GM19043 (cell line): ENCODE data around the gene PACRG.
"Not testable (repeated sequence)": the region's sequence is repeated elsewhere in the genome, so short reads cannot be mapped to it uniquely, and the experiment has no call there.

Experiments
- ATAC-seq: cut with Tn5 transposase; IDR thresholded peaks from one replicate; pipeline ENCODE4 v1.9.1; 2021; ENCODE audit warnings: low read depth; ENCODE audit not compliant: unreplicated experiment

PACRG gene

GRCh38 chr6:162922563-162923166, 194.9 kb downstream of the PACRG start:
- ATAC-seq = no peak

GRCh38 chr6:162934844-162935243, 207.1 kb downstream of the PACRG start:
- ATAC-seq = no peak

- ATAC-seq = no peak
Measured at GRCh38 chr6:162940426-162940825, 212.7 kb downstream of the PACRG start.

GRCh38 chr6:162941128-162941527, 213.4 kb downstream of the PACRG start:
- ATAC-seq = no peak

GRCh38 chr6:162942866-162943265, 215.1 kb downstream of the PACRG start:
- ATAC-seq = no peak

- no peak for ATAC-seq
Measured at GRCh38 chr6:162943369-162943768, 215.6 kb downstream of the PACRG start.

- no peak for ATAC-seq
Measured at GRCh38 chr6:162951164-162951743, 223.5 kb downstream of the PACRG start.

GRCh38 chr6:162952423-162952822, 224.6 kb downstream of the PACRG start:
- no peak for ATAC-seq

GRCh38 chr6:162957062-162957461, 229.3 kb downstream of the PACRG start:
- no peak for ATAC-seq

- ATAC-seq = no peak
Measured at GRCh38 chr6:162960679-162961457, 233.1 kb downstream of the PACRG start.

- ATAC-seq = no peak
Measured at GRCh38 chr6:162962093-162962492, 234.3 kb downstream of the PACRG start.

- no peak for ATAC-seq
Measured at GRCh38 chr6:162963861-162964260, 236.1 kb downstream of the PACRG start.

GRCh38 chr6:162964488-162965140, 236.8 kb downstream of the PACRG start:
- ATAC-seq = no peak

GRCh38 chr6:162965366-162965765, 237.6 kb downstream of the PACRG start:
- no peak for ATAC-seq

GRCh38 chr6:162970246-162970645, 242.5 kb downstream of the PACRG start:
- ATAC-seq = no peak

- ATAC-seq = no peak
Measured at GRCh38 chr6:162971356-162971755, 243.6 kb downstream of the PACRG start.

- ATAC-seq = no peak
Measured at GRCh38 chr6:162973151-162973872, 245.5 kb downstream of the PACRG start.

GRCh38 chr6:162973980-162974379, 246.2 kb downstream of the PACRG start:
- ATAC-seq = no peak

- ATAC-seq = no peak
Measured at GRCh38 chr6:162974685-162975084, 246.9 kb downstream of the PACRG start.

- no peak for ATAC-seq
Measured at GRCh38 chr6:162976141-162976540, 248.4 kb downstream of the PACRG start.

GRCh38 chr6:162983234-162983633, 255.5 kb downstream of the PACRG start:
- ATAC-seq = not testable (repeated sequence)
